ENCODE results near the gene SLC6A18.
"Not testable (repeated sequence)": the region's sequence is repeated elsewhere in the genome, so short reads cannot be mapped to it uniquely, and the experiment has no call there.

The SLC6A18 gene

GRCh38 chr5:1282131-1282992 lies 57.2 kb downstream of the SLC6A18 start:
- no peaks in the 10 kb centered on the region for H3K4me1 ChIP-seq (ENCODE audit: control insufficient read depth, insufficient read depth, low read length)
- H3K36me3 ChIP-seq (ENCODE audit: control insufficient read depth, insufficient read depth, low read length, severe bottlenecking) = no peaks in the 10 kb centered on the region
- H3K9me3 ChIP-seq (ENCODE audit: control insufficient read depth, low read length) = no peaks in the 10 kb centered on the region
- H3K27me3 ChIP-seq (replicated peaks; ENCODE audit: control insufficient read depth, insufficient read depth, low read length) = no peaks in the 10 kb centered on the region
- no peak for DNase-seq (ENCODE audit: low read depth)
- no peak overlapping the region for H3K4me3 ChIP-seq (ENCODE audit: low read length)
- H3K9ac ChIP-seq (ENCODE audit: low read length) = no peak overlapping the region

GRCh38 chr5:1282993-1283728 lies 58.0 kb downstream of the SLC6A18 start:
- not testable (repeated sequence) for DNase-seq (ENCODE audit: low read depth)

GRCh38 chr5:1283729-1284041 lies 58.5 kb downstream of the SLC6A18 start:
- DNase-seq (ENCODE audit: low read depth); H3K9ac ChIP-seq (ENCODE audit: low read length); H3K36me3 ChIP-seq (ENCODE audit: control insufficient read depth, insufficient read depth, low read length, severe bottlenecking); H3K4me3 ChIP-seq (ENCODE audit: low read length); H3K27me3 ChIP-seq (replicated peaks; ENCODE audit: control insufficient read depth, insufficient read depth, low read length); H3K4me1 ChIP-seq (ENCODE audit: control insufficient read depth, insufficient read depth, low read length): not testable (repeated sequence)
- peaks cover 12% of the 10 kb centered on the region for H3K9me3 ChIP-seq (ENCODE audit: control insufficient read depth, low read length)

More at GRCh38 chr5:1282993-1283728, 58.0 kb downstream of the SLC6A18 start:
- not testable (repeated sequence) for H3K9me3 ChIP-seq (ENCODE audit: control insufficient read depth, low read length); H3K27me3 ChIP-seq (replicated peaks; ENCODE audit: control insufficient read depth, insufficient read depth, low read length); H3K36me3 ChIP-seq (ENCODE audit: control insufficient read depth, insufficient read depth, low read length, severe bottlenecking); H3K9ac ChIP-seq (ENCODE audit: low read length); H3K4me3 ChIP-seq (ENCODE audit: low read length); H3K4me1 ChIP-seq (ENCODE audit: control insufficient read depth, insufficient read depth, low read length)

GRCh38 chr5:1284336-1284970 lies 59.3 kb downstream of the SLC6A18 start:
- not testable (repeated sequence) for H3K4me3 ChIP-seq (ENCODE audit: low read length); H3K4me1 ChIP-seq (ENCODE audit: control insufficient read depth, insufficient read depth, low read length); H3K27me3 ChIP-seq (replicated peaks; ENCODE audit: control insufficient read depth, insufficient read depth, low read length); H3K36me3 ChIP-seq (ENCODE audit: control insufficient read depth, insufficient read depth, low read length, severe bottlenecking); H3K9ac ChIP-seq (ENCODE audit: low read length); DNase-seq (ENCODE audit: low read depth)
- peaks cover 12% of the 10 kb centered on the region for H3K9me3 ChIP-seq (ENCODE audit: control insufficient read depth, low read length)

GRCh38 chr5:1285141-1285540 lies 60.0 kb downstream of the SLC6A18 start:
- Histone ChIP-seq H3K9me3 (ENCODE audit: control insufficient read depth, low read length) (peaks cover 12% of the 10 kb centered on the region), H3K27me3 (replicated peaks; ENCODE audit: control insufficient read depth, insufficient read depth, low read length) (no peaks in the 10 kb centered on the region), H3K4me1 (ENCODE audit: control insufficient read depth, insufficient read depth, low read length) (no peaks in the 10 kb centered on the region), H3K4me3 (ENCODE audit: low read length) (no peak overlapping the region), H3K9ac (ENCODE audit: low read length) (no peak overlapping the region), H3K36me3 (ENCODE audit: control insufficient read depth, insufficient read depth, low read length, severe bottlenecking) (no peaks in the 10 kb centered on the region)
- no peak for DNase-seq (ENCODE audit: low read depth)

GRCh38 chr5:1285883-1286291 lies 60.7 kb downstream of the SLC6A18 start:
- H3K27me3 ChIP-seq (replicated peaks; ENCODE audit: control insufficient read depth, insufficient read depth, low read length) = no peaks in the 10 kb centered on the region
- no peak overlapping the region for H3K4me3 ChIP-seq (ENCODE audit: low read length)
- no peaks in the 10 kb centered on the region for H3K4me1 ChIP-seq (ENCODE audit: control insufficient read depth, insufficient read depth, low read length)
- DNase-seq (ENCODE audit: low read depth) = no peak
- no peaks in the 10 kb centered on the region for H3K36me3 ChIP-seq (ENCODE audit: control insufficient read depth, insufficient read depth, low read length, severe bottlenecking)
- H3K9me3 ChIP-seq (ENCODE audit: control insufficient read depth, low read length) = peaks cover 12% of the 10 kb centered on the region
- H3K9ac ChIP-seq (ENCODE audit: low read length) = no peak overlapping the region

- no peak overlapping the region for H3K9ac ChIP-seq (ENCODE audit: low read length)
- no peak overlapping the region for H3K4me3 ChIP-seq (ENCODE audit: low read length)
- no peak for DNase-seq (ENCODE audit: low read depth)
- H3K36me3 ChIP-seq (ENCODE audit: control insufficient read depth, insufficient read depth, low read length, severe bottlenecking) = no peaks in the 10 kb centered on the region
- H3K4me1 ChIP-seq (ENCODE audit: control insufficient read depth, insufficient read depth, low read length) = no peaks in the 10 kb centered on the region
- peaks cover 15% of the 10 kb centered on the region for H3K27me3 ChIP-seq (replicated peaks; ENCODE audit: control insufficient read depth, insufficient read depth, low read length)
- H3K9me3 ChIP-seq (ENCODE audit: control insufficient read depth, low read length) = peaks cover 12% of the 10 kb centered on the region
These were observed 63.5 kb downstream of the SLC6A18 start for GRCh38 chr5:1288439-1289335.

- Histone ChIP-seq H3K27me3 (replicated peaks; ENCODE audit: control insufficient read depth, insufficient read depth, low read length) (peaks cover 15% of the 10 kb centered on the region), H3K9me3 (ENCODE audit: control insufficient read depth, low read length) (peaks cover 12% of the 10 kb centered on the region)
- not testable (repeated sequence) for DNase-seq (ENCODE audit: low read depth); H3K9ac ChIP-seq (ENCODE audit: low read length); H3K36me3 ChIP-seq (ENCODE audit: control insufficient read depth, insufficient read depth, low read length, severe bottlenecking); H3K4me1 ChIP-seq (ENCODE audit: control insufficient read depth, insufficient read depth, low read length); H3K4me3 ChIP-seq (ENCODE audit: low read length)
These were observed 64.4 kb downstream of the SLC6A18 start for GRCh38 chr5:1289559-1289958.

- peaks cover 22% of the 10 kb centered on the region for H3K27me3 ChIP-seq (replicated peaks; ENCODE audit: control insufficient read depth, insufficient read depth, low read length)
- not testable (repeated sequence) for H3K36me3 ChIP-seq (ENCODE audit: control insufficient read depth, insufficient read depth, low read length, severe bottlenecking); H3K9ac ChIP-seq (ENCODE audit: low read length); H3K4me1 ChIP-seq (ENCODE audit: control insufficient read depth, insufficient read depth, low read length); H3K4me3 ChIP-seq (ENCODE audit: low read length); DNase-seq (ENCODE audit: low read depth)
- peaks cover 12% of the 10 kb centered on the region for H3K9me3 ChIP-seq (ENCODE audit: control insufficient read depth, low read length)
These were observed 65.8 kb downstream of the SLC6A18 start for GRCh38 chr5:1290956-1291355.

- no peak for DNase-seq (ENCODE audit: low read depth)
- H3K9ac ChIP-seq (ENCODE audit: low read length) = no peak overlapping the region
These were observed 66.5 kb downstream of the SLC6A18 start for GRCh38 chr5:1291611-1292080.

More at GRCh38 chr5:1291611-1292080, 66.5 kb downstream of the SLC6A18 start:
- H3K4me1 ChIP-seq (ENCODE audit: control insufficient read depth, insufficient read depth, low read length) = no peaks in the 10 kb centered on the region
- peaks cover 12% of the 10 kb centered on the region for H3K9me3 ChIP-seq (ENCODE audit: control insufficient read depth, low read length)
- H3K4me3 ChIP-seq (ENCODE audit: low read length) = no peak overlapping the region
- H3K36me3 ChIP-seq (ENCODE audit: control insufficient read depth, insufficient read depth, low read length, severe bottlenecking) = no peaks in the 10 kb centered on the region
- H3K27me3 ChIP-seq (replicated peaks; ENCODE audit: control insufficient read depth, insufficient read depth, low read length) = peaks cover 29% of the 10 kb centered on the region

Data from adipocyte (in vitro differentiated cells).